Measurements from ENCODE around the gene ZGLP1. TPM values are rescaled to one million over a fixed set of nuclear protein-coding genes. Genes with fewer than 3 reads are reported as not detected.

Gene ZGLP1
- total and polyA plus RNA-seq, 4 experiments from 2014 or later, result 0.32 to 7.7 (median 7.1) TPM; not detected in 1

GRCh38 chr19:10327793-10328192 lies 18.2 kb upstream of the ZGLP1 start:
- Mint-ChIP-seq H3K9me3 (no peaks in the 10 kb centered on the region), H3K27me3 (no peaks in the 10 kb centered on the region), H3K4me3 (no peak overlapping the region), H3K36me3 (peaks cover 6 to 34% of the 10 kb centered on the region in 2 donors), H3K4me1 (peaks cover 4 to 23% (median 9%) of the 10 kb centered on the region in 4 donors), H3K27ac (no peak overlapping the region)
- Histone ChIP-seq H3K4me1 (ENCODE audit: insufficient read depth, low read length) (peaks cover 14% of the 10 kb centered on the region), H3K4me3 (ENCODE audit: low read length in 2 of 2) (no peak overlapping the region), H3K27ac (ENCODE audit: low read depth, low read length) (no peak overlapping the region), H3K9me3 (ENCODE audit: control insufficient read depth in 1 of 2, low read length in 2 of 2) (no peaks in the 10 kb centered on the region), H3K27me3 (ENCODE audit: insufficient read depth, low read length) (no peaks in the 10 kb centered on the region), H3K36me3 (ENCODE audit: insufficient read depth, low read length) (peaks cover 61% of the 10 kb centered on the region)
- intact Hi-C loops (cut with micrococcal nuclease), result no loop called here
- POLR2A ChIA-PET (ENCODE audit: partially characterized antibody), result no interaction called here
- CTCF ChIA-PET (ENCODE audit: partially characterized antibody), result interaction anchor here (0.6 kb wide), 1 partner anchor 16 kb away, joined by 3 read pairs; no protein-coding TSS in a partner anchor
- no peak for DNase-seq

- Histone ChIP-seq H3K9me3 (ENCODE audit: control insufficient read depth in 1 of 2, low read length in 2 of 2) (no peaks in the 10 kb centered on the region), H3K36me3 (ENCODE audit: insufficient read depth, low read length) (peaks cover 80% of the 10 kb centered on the region), H3K27me3 (ENCODE audit: insufficient read depth, low read length) (no peaks in the 10 kb centered on the region), H3K27ac (ENCODE audit: low read depth, low read length) (no peak overlapping the region), H3K4me3 (ENCODE audit: low read length in 2 of 2) (no peak overlapping the region), H3K4me1 (ENCODE audit: insufficient read depth, low read length) (no peaks in the 10 kb centered on the region)
- H3K27ac Mint-ChIP-seq, result no peak overlapping the region
- no peak overlapping the region for H3K4me3 Mint-ChIP-seq
- DNase-seq, result no peak
- H3K36me3 Mint-ChIP-seq, result peaks cover 11 to 35% of the 10 kb centered on the region in 2 donors
- intact Hi-C loops (cut with micrococcal nuclease), result no loop called here
- ChIA-PET POLR2A (ENCODE audit: partially characterized antibody) (interaction anchor here (1.2 kb wide), 1 partner anchor 10 kb away, joined by 3 read pairs; the partner anchor contains the start of gene FDX2), CTCF (ENCODE audit: partially characterized antibody) (interaction anchor here (0.9 to 2.0 kb wide), 2 partner anchors 56 to 65 kb away, joined by 3 to 5 read pairs; no protein-coding TSS in a partner anchor)
- peaks cover 0 to 2% (median 0%) of the 10 kb centered on the region in 8 donors for H3K9me3 Mint-ChIP-seq
- no peaks in the 10 kb centered on the region for H3K27me3 Mint-ChIP-seq
- H3K4me1 Mint-ChIP-seq, result peaks cover 0 to 13% (median 3%) of the 10 kb centered on the region in 4 donors
Measured at GRCh38 chr19:10325732-10326131, 16.1 kb upstream of the ZGLP1 start.

GRCh38 chr19:10321874-10322835 lies 12.5 kb upstream of the ZGLP1 start:
- POLR2A ChIA-PET (ENCODE audit: partially characterized antibody), result interaction anchor here (1.1 to 1.4 kb wide), 2 partner anchors 11 to 33 kb away, joined by 3 to 4 read pairs; partner anchors contain the start of genes ICAM5 and RAVER1
- peaks cover 12 to 37% of the 10 kb centered on the region in 2 donors for H3K36me3 Mint-ChIP-seq
- H3K27me3 ChIP-seq (ENCODE audit: insufficient read depth, low read length), result no peaks in the 10 kb centered on the region
- H3K27ac ChIP-seq (ENCODE audit: low read depth, low read length), result no peak overlapping the region
- H3K36me3 ChIP-seq (ENCODE audit: insufficient read depth, low read length), result peaks cover 64% of the 10 kb centered on the region
- intact Hi-C loops (cut with micrococcal nuclease), result no loop called here
- H3K4me3 Mint-ChIP-seq, result no peak overlapping the region
- H3K9me3 Mint-ChIP-seq, result peaks cover 0 to 2% (median 0%) of the 10 kb centered on the region in 8 donors
- no peaks in the 10 kb centered on the region for H3K27me3 Mint-ChIP-seq
- DNase-seq, result no peak
- H3K4me1 ChIP-seq (ENCODE audit: insufficient read depth, low read length), result no peaks in the 10 kb centered on the region
- peak overlapping the region in 4 of 7 donors; percentile 15 to 72 (median 51) for H3K27ac Mint-ChIP-seq
- H3K4me1 Mint-ChIP-seq, result peaks cover 0 to 3% (median 3%) of the 10 kb centered on the region in 4 donors
- no peaks in the 10 kb centered on the region for H3K9me3 ChIP-seq (ENCODE audit: control insufficient read depth in 1 of 2, low read length in 2 of 2)
- H3K4me3 ChIP-seq (ENCODE audit: low read length in 2 of 2), result no peak overlapping the region
- CTCF ChIA-PET (ENCODE audit: partially characterized antibody), result no interaction called here

- peaks cover 12 to 34% of the 10 kb centered on the region in 2 donors for H3K36me3 Mint-ChIP-seq
- H3K27ac Mint-ChIP-seq, result peak overlapping the region in 1 of 7 donors; percentile 72
- H3K4me3 Mint-ChIP-seq, result no peak overlapping the region
- peaks cover 0 to 3% (median 3%) of the 10 kb centered on the region in 4 donors for H3K4me1 Mint-ChIP-seq
- H3K4me3 ChIP-seq (ENCODE audit: low read length in 2 of 2), result no peak overlapping the region
- H3K9me3 ChIP-seq (ENCODE audit: control insufficient read depth in 1 of 2, low read length in 2 of 2), result no peaks in the 10 kb centered on the region
- no peaks in the 10 kb centered on the region for H3K4me1 ChIP-seq (ENCODE audit: insufficient read depth, low read length)
- no peaks in the 10 kb centered on the region for H3K27me3 ChIP-seq (ENCODE audit: insufficient read depth, low read length)
- intact Hi-C loops (cut with micrococcal nuclease), result no loop called here
- H3K27me3 Mint-ChIP-seq, result no peaks in the 10 kb centered on the region
- ChIA-PET CTCF (ENCODE audit: partially characterized antibody) (interaction anchor here (1.5 kb wide), 1 partner anchor 67 kb away, joined by 3 read pairs; no protein-coding TSS in a partner anchor), POLR2A (ENCODE audit: partially characterized antibody) (interaction anchor here (1.1 to 1.4 kb wide), 2 partner anchors 9 to 32 kb away, joined by 3 to 4 read pairs; partner anchors contain the start of gene ICAM5)
- no peak for DNase-seq
- no peak overlapping the region for H3K27ac ChIP-seq (ENCODE audit: low read depth, low read length)
- H3K36me3 ChIP-seq (ENCODE audit: insufficient read depth, low read length), result peaks cover 61% of the 10 kb centered on the region
- peaks cover 0 to 2% (median 0%) of the 10 kb centered on the region in 8 donors for H3K9me3 Mint-ChIP-seq
Measured at GRCh38 chr19:10321417-10321797, 11.8 kb upstream of the ZGLP1 start.

GRCh38 chr19:10320602-10321416 lies 11.2 kb upstream of the ZGLP1 start:
- peaks cover 59% of the 10 kb centered on the region for H3K36me3 ChIP-seq (ENCODE audit: insufficient read depth, low read length)
- H3K9me3 ChIP-seq (ENCODE audit: control insufficient read depth in 1 of 2, low read length in 2 of 2), result no peaks in the 10 kb centered on the region
- H3K27ac ChIP-seq (ENCODE audit: low read depth, low read length), result no peak overlapping the region
- H3K4me1 Mint-ChIP-seq, result peaks cover 4 to 9% (median 6%) of the 10 kb centered on the region in 4 donors
- H3K27me3 ChIP-seq (ENCODE audit: insufficient read depth, low read length), result no peaks in the 10 kb centered on the region
- H3K9me3 Mint-ChIP-seq, result peaks cover 0 to 2% (median 0%) of the 10 kb centered on the region in 8 donors
- no peak overlapping the region for H3K4me3 Mint-ChIP-seq
- H3K36me3 Mint-ChIP-seq, result peaks cover 12 to 37% of the 10 kb centered on the region in 2 donors
- CTCF ChIA-PET (ENCODE audit: partially characterized antibody), result interaction anchor here (0.7 to 1.5 kb wide), 2 partner anchors 12 to 68 kb away, joined by 3 to 4 read pairs; no protein-coding TSS in a partner anchor
- intact Hi-C loops (cut with micrococcal nuclease), result no loop called here
- H3K4me1 ChIP-seq (ENCODE audit: insufficient read depth, low read length), result peaks cover 6% of the 10 kb centered on the region
- H3K4me3 ChIP-seq (ENCODE audit: low read length in 2 of 2), result no peak overlapping the region
- POLR2A ChIA-PET (ENCODE audit: partially characterized antibody), result interaction anchor here (1.1 to 1.4 kb wide), 2 partner anchors 10 to 31 kb away, joined by 3 to 4 read pairs; partner anchors contain the start of gene ICAM5
- H3K27me3 Mint-ChIP-seq, result no peaks in the 10 kb centered on the region
- no peak for DNase-seq
- no peak overlapping the region for H3K27ac Mint-ChIP-seq

GRCh38 chr19:10318807-10319682 lies 9.4 kb upstream of the ZGLP1 start:
- Histone ChIP-seq H3K36me3 (ENCODE audit: insufficient read depth, low read length) (peaks cover 43% of the 10 kb centered on the region), H3K4me1 (ENCODE audit: insufficient read depth, low read length) (peaks cover 17% of the 10 kb centered on the region), H3K27ac (ENCODE audit: low read depth, low read length) (no peak overlapping the region), H3K27me3 (ENCODE audit: insufficient read depth, low read length) (no peaks in the 10 kb centered on the region), H3K9me3 (ENCODE audit: control insufficient read depth in 1 of 2, low read length in 2 of 2) (no peaks in the 10 kb centered on the region), H3K4me3 (ENCODE audit: low read length in 2 of 2) (no peak overlapping the region)
- Mint-ChIP-seq H3K27me3 (no peaks in the 10 kb centered on the region), H3K36me3 (peaks cover 12 to 32% of the 10 kb centered on the region in 2 donors), H3K9me3 (peaks cover 0 to 4% (median 0%) of the 10 kb centered on the region in 8 donors), H3K27ac (no peak overlapping the region), H3K4me1 (peaks cover 11 to 23% (median 13%) of the 10 kb centered on the region in 4 donors), H3K4me3 (no peak overlapping the region)
- intact Hi-C loops (cut with micrococcal nuclease), result no loop called here
- POLR2A ChIA-PET (ENCODE audit: partially characterized antibody), result interaction anchor here (0.7 to 1.8 kb wide), 4 partner anchors 12 to 61 kb away, joined by 3 to 4 read pairs (median 4); partner anchors contain the start of genes ICAM1, ICAM5 and TYK2
- CTCF ChIA-PET (ENCODE audit: partially characterized antibody), result interaction anchor here (1.0 kb wide), 1 partner anchor 12 kb away, joined by 3 read pairs; no protein-coding TSS in a partner anchor
- DNase-seq, result no peak
